Mesenchymal stem cell (in vitro differentiated cells and primary cell): Measurements from ENCODE around the gene RAB5A. TPM values are rescaled to one million over a fixed set of nuclear protein-coding genes. Genes with fewer than 3 reads are reported as not detected.
"Not testable (repeated sequence)": the region's sequence is repeated elsewhere in the genome, so short reads cannot be mapped to it uniquely, and the experiment has no call there.

Experiments used
- DNase-seq: peaks from one replicate; pipeline ENCODE4 v3.0.0-alpha.2; 2013
- H2AFZ ChIP-seq: one replicate; pipeline ENCODE4 v1.6.1; 2013; ENCODE audit warnings: low read depth, mild to moderate bottlenecking, control low read depth, inconsistent platforms, low read length, moderate library complexity
- H2AK5ac ChIP-seq: 2 replicates; pipeline ENCODE4 v1.6.1; 2013; ENCODE audit warnings: low read length, moderate library complexity, mild to moderate bottlenecking, inconsistent platforms; ENCODE audit not compliant: severe bottlenecking
- H2BK120ac ChIP-seq: one replicate; pipeline ENCODE4 v1.6.1; 2013; ENCODE audit warnings: low read depth, mild to moderate bottlenecking, inconsistent platforms, low read length, moderate library complexity
- H2BK12ac ChIP-seq, 2 experiments: one replicate each; pipeline ENCODE4 v1.6.1; 2013; ENCODE audit warnings: inconsistent platforms in 2 of 2, low read length in 2 of 2, mild to moderate bottlenecking in 2 of 2, moderate library complexity in 2 of 2, control low read depth in 1 of 2
- H2BK15ac ChIP-seq: one replicate; pipeline ENCODE4 v1.6.1; 2013; ENCODE audit warnings: mild to moderate bottlenecking, low read depth, inconsistent platforms; ENCODE audit not compliant: poor library complexity, severe bottlenecking
- H2BK5ac ChIP-seq: 2 replicates; pipeline ENCODE4 v1.6.1; 2013; ENCODE audit warnings: low read depth, mild to moderate bottlenecking, low read length, control low read depth, inconsistent platforms; ENCODE audit not compliant: poor library complexity, severe bottlenecking
- H3K14ac ChIP-seq, 2 experiments: one replicate each; pipeline ENCODE4 v1.6.1; 2013; ENCODE audit warnings: inconsistent platforms in 2 of 2, low read length in 2 of 2, control low read depth in 1 of 2, mild to moderate bottlenecking in 1 of 2, moderate library complexity in 1 of 2
- H3K18ac ChIP-seq, 2 experiments: one replicate each; pipeline ENCODE4 v1.6.1; 2013; ENCODE audit warnings: inconsistent platforms in 2 of 2, low read length in 2 of 2, control low read depth in 1 of 2, low read depth in 1 of 2, mild to moderate bottlenecking in 1 of 2
- H3K23ac ChIP-seq, 2 experiments: one replicate each; pipeline ENCODE4 v1.6.1; 2013; ENCODE audit warnings: inconsistent platforms in 2 of 2, low read length in 2 of 2, mild to moderate bottlenecking in 2 of 2, moderate library complexity in 2 of 2, control low read depth in 1 of 2
- H3K27ac ChIP-seq: 2 replicates; pipeline ENCODE4 v1.5.1; 2013; ENCODE audit warnings: mild to moderate bottlenecking, moderate library complexity, low read length, control low read depth, inconsistent platforms; ENCODE audit not compliant: poor library complexity, severe bottlenecking
- H3K27me3 ChIP-seq, 2 experiments: 2 replicates each; pipeline versions ENCODE4 v1.6.1 to v1.7.0; 2013; ENCODE audit warnings: low read length in 2 of 2, mild to moderate bottlenecking in 2 of 2, moderate library complexity in 2 of 2, control low read depth in 1 of 2, inconsistent platforms in 1 of 2; ENCODE audit not compliant: control insufficient read depth in 1 of 2, insufficient read depth in 1 of 2
- H3K36me3 ChIP-seq, 2 experiments: 2 replicates each; pipeline versions ENCODE4 v1.6.1 to v1.7.0; 2013; ENCODE audit warnings: low read length in 2 of 2, control low read depth in 1 of 2, inconsistent platforms in 1 of 2, low read depth in 1 of 2, mild to moderate bottlenecking in 1 of 2; ENCODE audit not compliant: insufficient read depth in 2 of 2, control insufficient read depth in 1 of 2
- H3K4ac ChIP-seq, 2 experiments: one replicate each; pipeline ENCODE4 v1.6.1; 2013; ENCODE audit warnings: inconsistent platforms in 2 of 2, low read length in 2 of 2, mild to moderate bottlenecking in 2 of 2, moderate library complexity in 2 of 2, control low read depth in 1 of 2, low read depth in 1 of 2
- H3K4me1 ChIP-seq: 2 replicates; pipeline ENCODE4 v1.6.1; 2013; ENCODE audit warnings: low read depth, low read length, control low read depth; ENCODE audit not compliant: control insufficient read depth, insufficient read depth
- H3K4me2 ChIP-seq: 2 replicates; pipeline ENCODE4 v1.6.1; 2013; ENCODE audit warnings: low read length, mild to moderate bottlenecking, inconsistent platforms; ENCODE audit not compliant: poor library complexity, severe bottlenecking
- H3K4me3 ChIP-seq, 2 experiments: 2 replicates each; pipeline versions ENCODE4 v1.5.1 to v1.7.0; 2013; ENCODE audit warnings: low read length in 2 of 2, mild to moderate bottlenecking in 2 of 2, control low read depth in 1 of 2, low read depth in 1 of 2; ENCODE audit not compliant: insufficient read depth in 1 of 2
- H3K79me1 ChIP-seq: replicated peaks from 2 replicates; pipeline ENCODE4 v1.6.1; 2013; ENCODE audit warnings: mild to moderate bottlenecking, control low read depth, low read length, inconsistent platforms; ENCODE audit not compliant: poor library complexity, severe bottlenecking
- H3K9ac ChIP-seq: 2 replicates; pipeline ENCODE4 v1.7.0; 2013; ENCODE audit warnings: mild to moderate bottlenecking, low read length, moderate library complexity
- H3K9me3 ChIP-seq: 2 replicates; pipeline ENCODE4 v1.7.0; 2013; ENCODE audit warnings: mild to moderate bottlenecking, low read length; ENCODE audit not compliant: control insufficient read depth
- H4K8ac ChIP-seq: one replicate; pipeline ENCODE4 v1.6.1; 2013; ENCODE audit warnings: inconsistent platforms, mild to moderate bottlenecking, low read length, moderate library complexity
- H4K91ac ChIP-seq: one replicate; pipeline ENCODE4 v1.6.1; 2013; ENCODE audit warnings: mild to moderate bottlenecking, low read length, inconsistent platforms
- WGBS: methylation state at CpG from one replicate; pipeline ENCODE4 v1.1.7; 2013; ENCODE audit warnings: mixed read lengths; 5-methylcytosine and 5-hydroxymethylcytosine counted together
- polyA plus RNA-seq, 2 experiments: library from polyadenylated mRNA; stranded (reverse); fragments of 200-250 nt; gene quantifications; one replicate each; pipeline ENCODE4 v1.2.3, GENCODE V29; 2013

The RAB5A gene, protein sequence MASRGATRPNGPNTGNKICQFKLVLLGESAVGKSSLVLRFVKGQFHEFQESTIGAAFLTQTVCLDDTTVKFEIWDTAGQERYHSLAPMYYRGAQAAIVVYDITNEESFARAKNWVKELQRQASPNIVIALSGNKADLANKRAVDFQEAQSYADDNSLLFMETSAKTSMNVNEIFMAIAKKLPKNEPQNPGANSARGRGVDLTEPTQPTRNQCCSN
- 61.2 TPM for polyA plus RNA-seq (2013, experiment 1 of 2)
- polyA plus RNA-seq (2013, experiment 2 of 2), result 61.5 TPM

DNA sequence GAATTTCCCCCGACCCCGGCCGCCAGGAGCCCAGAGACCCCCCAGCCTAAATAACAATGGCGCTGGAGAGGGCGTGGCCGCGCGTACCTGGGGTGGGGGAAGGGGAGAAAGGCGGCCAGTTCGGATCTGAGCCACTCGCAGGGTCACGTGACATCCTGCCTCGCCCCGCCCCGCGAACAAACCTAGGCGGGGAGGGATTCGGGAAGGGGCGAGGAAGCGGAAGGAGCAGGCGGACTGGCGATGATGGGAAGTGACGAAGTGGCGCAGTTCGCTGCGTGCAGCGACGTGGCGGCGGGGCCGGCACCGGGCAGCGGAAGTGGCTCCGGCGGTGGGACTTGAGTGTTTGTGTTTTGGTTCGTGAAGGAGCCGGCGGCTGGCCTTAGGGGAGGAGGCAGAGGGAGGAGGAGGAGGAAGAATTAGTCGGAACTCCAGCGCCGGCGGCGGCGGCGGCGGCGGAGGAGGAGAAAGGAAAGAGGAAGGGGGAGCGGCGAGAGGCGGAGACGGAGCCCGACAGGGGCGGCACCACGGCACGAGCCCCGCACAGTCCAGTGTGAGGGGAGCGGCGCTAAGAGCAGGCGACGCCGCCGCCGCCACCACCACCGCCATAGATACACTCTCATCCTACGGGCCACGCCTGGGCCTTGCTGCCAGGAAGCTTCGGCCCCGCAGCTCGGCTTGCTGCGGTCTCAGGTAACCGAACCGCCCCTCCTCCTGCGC, at the start of gene RAB5A:
TSS of gene RAB5A (plus strand) at position 266 of the 717 bp plus-strand sequence. CDS start 3,802 bp downstream, outside the sequence.
- peaks cover 6% of the 10 kb centered on the region for H3K79me1 ChIP-seq
- peak within 1 kb of the TSS; percentile 32 to 79 for H2BK12ac ChIP-seq
- no peaks in the 10 kb centered on the region for H3K9me3 ChIP-seq
- peak within 1 kb of the TSS; percentile 97 for H3K9ac ChIP-seq
- H4K91ac ChIP-seq, result peak within 1 kb of the TSS; percentile 97
- peak within 1 kb of the TSS; percentile 95 for H2BK5ac ChIP-seq
- peak within 1 kb of the TSS; percentile 98 to 99 for H3K4ac ChIP-seq
- H3K23ac ChIP-seq, result peak within 1 kb of the TSS in 1 of 2 experiments; percentile 75
- peak within 1 kb of the TSS; percentile 86 for H2AFZ ChIP-seq
- peak within 1 kb of the TSS; percentile 96 to 98 for H3K18ac ChIP-seq
- peak within 1 kb of the TSS; percentile 97 for H3K27ac ChIP-seq
- DNase-seq, result peak; percentile 98
- WGBS, result under 1% methylated on average over 43 of the region's 73 CpGs
- peak within 1 kb of the TSS; percentile 77 for H2BK15ac ChIP-seq
- peak within 1 kb of the TSS; percentile 92 for H4K8ac ChIP-seq
- peak within 1 kb of the TSS; percentile 87 for H2BK120ac ChIP-seq
- peak within 1 kb of the TSS; percentile 9 to 96 for H3K14ac ChIP-seq
- H3K4me1 ChIP-seq, result peaks cover 3% of the 10 kb centered on the region
- peak within 1 kb of the TSS; percentile 91 to 100 for H3K4me3 ChIP-seq
- H3K4me2 ChIP-seq, result peak within 1 kb of the TSS; percentile 81
- peaks cover 3 to 15% of the 10 kb centered on the region in 2 experiments for H3K36me3 ChIP-seq
- H2AK5ac ChIP-seq, result peak within 1 kb of the TSS; percentile 100
- no peaks in the 10 kb centered on the region for H3K27me3 ChIP-seq

- Histone ChIP-seq H3K4me2 (no peak overlapping the region), H3K18ac (no peak overlapping the region), H2BK120ac (no peak overlapping the region), H3K4ac (no peak overlapping the region), H3K23ac (no peak overlapping the region), H2AK5ac (no peak overlapping the region), H2AFZ (no peak overlapping the region), H2BK5ac (no peak overlapping the region), H4K91ac (no peak overlapping the region), H3K79me1 (no peaks in the 10 kb centered on the region), H3K9ac (no peak overlapping the region), H2BK15ac (no peak overlapping the region), H3K14ac (no peak overlapping the region), H3K36me3 (no peaks in the 10 kb centered on the region), H3K4me1 (peaks cover 4% of the 10 kb centered on the region), H3K9me3 (no peaks in the 10 kb centered on the region), H4K8ac (no peak overlapping the region), H2BK12ac (no peak overlapping the region), H3K27me3 (no peaks in the 10 kb centered on the region), H3K27ac (peak overlapping the region; percentile 64), H3K4me3 (no peak overlapping the region)
- DNase-seq, result no peak
- 23% methylated on average over 2 of the region's 2 CpGs for WGBS
Measured at GRCh38 chr3:19898721-19899120, 48.2 kb upstream of the RAB5A start.

GRCh38 chr3:19899264-19899663, 47.6 kb upstream of the RAB5A start:
- no peaks in the 10 kb centered on the region for H3K79me1 ChIP-seq
- no peak overlapping the region for H2AFZ ChIP-seq
- H3K9ac ChIP-seq, result no peak overlapping the region
- H4K8ac ChIP-seq, result no peak overlapping the region
- peaks cover 4% of the 10 kb centered on the region for H3K4me1 ChIP-seq
- no peak overlapping the region for H2BK12ac ChIP-seq
- WGBS, result 100% methylated on average over 1 of the region's 2 CpGs
- H3K23ac ChIP-seq, result no peak overlapping the region
- H3K4me2 ChIP-seq, result no peak overlapping the region
- no peak overlapping the region for H2AK5ac ChIP-seq
- no peak overlapping the region for H3K4ac ChIP-seq
- no peak overlapping the region for H3K4me3 ChIP-seq
- H3K36me3 ChIP-seq, result no peaks in the 10 kb centered on the region
- H4K91ac ChIP-seq, result no peak overlapping the region
- H3K14ac ChIP-seq, result no peak overlapping the region
- no peak overlapping the region for H2BK5ac ChIP-seq
- H3K18ac ChIP-seq, result no peak overlapping the region
- H2BK120ac ChIP-seq, result no peak overlapping the region
- no peak overlapping the region for H2BK15ac ChIP-seq
- DNase-seq, result no peak
- H3K27ac ChIP-seq, result peak overlapping the region; percentile 60
- no peaks in the 10 kb centered on the region for H3K27me3 ChIP-seq
- no peaks in the 10 kb centered on the region for H3K9me3 ChIP-seq

GRCh38 chr3:19899833-19900232, 47.1 kb upstream of the RAB5A start:
- H2BK15ac ChIP-seq, H3K79me1 ChIP-seq, H3K9me3 ChIP-seq, H4K91ac ChIP-seq, H3K4ac ChIP-seq, H3K4me3 ChIP-seq, H4K8ac ChIP-seq, H3K14ac ChIP-seq, H2BK5ac ChIP-seq, H3K36me3 ChIP-seq, H2AFZ ChIP-seq, H3K18ac ChIP-seq, H3K4me1 ChIP-seq, DNase-seq, H2BK12ac ChIP-seq, H3K23ac ChIP-seq, H2BK120ac ChIP-seq, H3K9ac ChIP-seq, H3K4me2 ChIP-seq, H2AK5ac ChIP-seq, H3K27me3 ChIP-seq: not testable (repeated sequence)
- 98% methylated on average over 5 of the region's 7 CpGs for WGBS
- H3K27ac ChIP-seq, result peak overlapping the region; percentile 77
